Measurements from ENCODE around the gene TMEM248. TPM values are rescaled to one million over a fixed set of nuclear protein-coding genes. Genes with fewer than 3 reads are reported as not detected.
"Not testable (repeated sequence)": the region's sequence is repeated elsewhere in the genome, so short reads cannot be mapped to it uniquely, and the experiment has no call there.

Gene TMEM248
- total and polyA plus RNA-seq, 7 experiments from 2014 or later = 81.0 to 107 (median 95.5) TPM

- H3K4me3 ChIP-seq (ENCODE audit: low read length); H3K27me3 Mint-ChIP-seq; H3K4me1 ChIP-seq (ENCODE audit: control insufficient read depth in 2 of 2, insufficient read depth in 2 of 2, low read length in 2 of 2); H3K4me3 Mint-ChIP-seq; H3K27ac ChIP-seq (ENCODE audit: low read depth, low read length); H3K9me3 Mint-ChIP-seq; H3K9me3 ChIP-seq (ENCODE audit: control insufficient read depth in 2 of 3, low read length in 3 of 3); POLR2A ChIA-PET; H3K27me3 ChIP-seq (ENCODE audit: control insufficient read depth in 2 of 2, insufficient read depth in 2 of 2, low read length in 2 of 2); ATAC-seq: not testable (repeated sequence)
- Mint-ChIP-seq H3K36me3 (peaks cover 0 to 17% (median 3%) of the 10 kb centered on the region in 5 donors), H3K4me1 (peaks cover 5 to 33% (median 22%) of the 10 kb centered on the region in 7 donors), H3K27ac (peak overlapping the region in 4 of 9 donors; percentile 29 to 83 (median 72))
- peaks cover 0 to 16% (median 0%) of the 10 kb centered on the region in 3 experiments for H3K36me3 ChIP-seq (ENCODE audit: control insufficient read depth in 2 of 3, insufficient read depth in 3 of 3, low read length in 3 of 3)
- intact Hi-C loops (cut with micrococcal nuclease) = loop anchor here in 1 of 2 donors (2.0 kb wide), 1 partner anchor 444 kb away; no protein-coding TSS in a partner anchor
- CTCF ChIA-PET = interaction anchor here (1.2 kb wide), 1 partner anchor 443 kb away, joined by 3 read pairs; no protein-coding TSS in a partner anchor
- DNase-seq = peak in 7 of 9 donors; percentile 12 to 51 (median 35)
Observed at GRCh38 chr7:67000601-67001258, 79.7 kb downstream of the TMEM248 start.

GRCh38 chr7:67004145-67004544, 83.1 kb downstream of the TMEM248 start:
- intact Hi-C loops (cut with micrococcal nuclease); H3K4me1 ChIP-seq (ENCODE audit: control insufficient read depth in 2 of 2, insufficient read depth in 2 of 2, low read length in 2 of 2); H3K27ac ChIP-seq (ENCODE audit: low read depth, low read length); H3K9me3 Mint-ChIP-seq; H3K4me3 Mint-ChIP-seq; H3K9me3 ChIP-seq (ENCODE audit: control insufficient read depth in 2 of 3, low read length in 3 of 3); CTCF ChIA-PET; ATAC-seq; H3K4me3 ChIP-seq (ENCODE audit: low read length); H3K27me3 ChIP-seq (ENCODE audit: control insufficient read depth in 2 of 2, insufficient read depth in 2 of 2, low read length in 2 of 2); DNase-seq; H3K27me3 Mint-ChIP-seq: not testable (repeated sequence)
- H3K27ac Mint-ChIP-seq = peak overlapping the region in 1 of 9 donors; percentile 5
- POLR2A ChIA-PET = interaction anchor here (0.5 kb wide), 1 partner anchor 9 kb away, joined by 3 read pairs; no protein-coding TSS in a partner anchor
- H3K4me1 Mint-ChIP-seq = peaks cover 0 to 25% (median 14%) of the 10 kb centered on the region in 7 donors
- peaks cover 0 to 37% (median 0%) of the 10 kb centered on the region in 3 experiments for H3K36me3 ChIP-seq (ENCODE audit: control insufficient read depth in 2 of 3, insufficient read depth in 3 of 3, low read length in 3 of 3)
- H3K36me3 Mint-ChIP-seq = peaks cover 4 to 37% (median 12%) of the 10 kb centered on the region in 5 donors

GRCh38 chr7:67006965-67007364, 85.9 kb downstream of the TMEM248 start:
- Histone ChIP-seq H3K36me3 (ENCODE audit: control insufficient read depth in 2 of 3, insufficient read depth in 3 of 3, low read length in 3 of 3) (peaks cover 0 to 47% (median 3%) of the 10 kb centered on the region in 3 experiments), H3K4me1 (ENCODE audit: control insufficient read depth in 2 of 2, insufficient read depth in 2 of 2, low read length in 2 of 2) (no peaks in the 10 kb centered on the region), H3K27ac (ENCODE audit: low read depth, low read length) (no peak overlapping the region), H3K9me3 (ENCODE audit: control insufficient read depth in 2 of 3, low read length in 3 of 3) (no peaks in the 10 kb centered on the region), H3K27me3 (ENCODE audit: control insufficient read depth in 2 of 2, insufficient read depth in 2 of 2, low read length in 2 of 2) (no peaks in the 10 kb centered on the region), H3K4me3 (ENCODE audit: low read length) (no peak overlapping the region)
- no peaks in the 10 kb centered on the region for H3K27me3 Mint-ChIP-seq
- no peaks in the 10 kb centered on the region for H3K9me3 Mint-ChIP-seq
- ChIA-PET POLR2A (interaction anchor here (0.6 to 1.0 kb wide), 3 partner anchors 11 to 230 kb away, joined by 3 to 5 read pairs (median 4); partner anchors contain the start of gene SBDS), CTCF (no interaction called here)
- peaks cover 0 to 21% (median 11%) of the 10 kb centered on the region in 7 donors for H3K4me1 Mint-ChIP-seq
- H3K27ac Mint-ChIP-seq = no peak overlapping the region
- DNase-seq = no peak
- ATAC-seq = no peak
- no peak overlapping the region for H3K4me3 Mint-ChIP-seq
- intact Hi-C loops (cut with micrococcal nuclease) = no loop called here
- H3K36me3 Mint-ChIP-seq = peaks cover 4 to 45% (median 12%) of the 10 kb centered on the region in 5 donors

Other genes with a start within 250 kb of the TMEM248 start
- 10 to 100 TPM; 20.7 to 35.7 (median 22.2) TPM for gene RABGEF1, start 180.5 kb upstream of the TMEM248 start, total RNA-seq
- gene RABGEF1, start 180.5 kb upstream of the TMEM248 start, polyA plus RNA-seq = 10 to 100 TPM; 20.5 to 21.1 TPM
- 100 to 1,000 TPM in 2 of 5 experiments, 10 to 100 TPM in 3; 35.7 to 318 (median 95.1) TPM for gene SBDS, start 74.4 kb downstream of the TMEM248 start, total RNA-seq
- gene SBDS, start 74.4 kb downstream of the TMEM248 start, polyA plus RNA-seq = 100 to 1,000 TPM in 1 of 2 donors, 10 to 100 TPM in 1; 65.1 to 101 TPM
- 10 to 100 TPM; 20.2 to 29.4 (median 25.3) TPM for gene TYW1, start 75.6 kb downstream of the TMEM248 start, total RNA-seq
- gene TYW1, start 75.6 kb downstream of the TMEM248 start, polyA plus RNA-seq = 10 to 100 TPM; 20.7 to 25.0 TPM